ENCODE results near the gene COPS6.

Gene COPS6

GRCh38 chr7:100088621-100089457, at the start of gene COPS6:
TSS of gene COPS6 (plus strand) at chr7:100088969. CDS start at chr7:100088991, 22 bp downstream.
- DNase-seq (ENCODE audit: low read depth) = no peak

- no peak for DNase-seq (ENCODE audit: low read depth)
Measured at GRCh38 chr7:100040575-100040974, 48.2 kb upstream of the COPS6 start.

DNA sequence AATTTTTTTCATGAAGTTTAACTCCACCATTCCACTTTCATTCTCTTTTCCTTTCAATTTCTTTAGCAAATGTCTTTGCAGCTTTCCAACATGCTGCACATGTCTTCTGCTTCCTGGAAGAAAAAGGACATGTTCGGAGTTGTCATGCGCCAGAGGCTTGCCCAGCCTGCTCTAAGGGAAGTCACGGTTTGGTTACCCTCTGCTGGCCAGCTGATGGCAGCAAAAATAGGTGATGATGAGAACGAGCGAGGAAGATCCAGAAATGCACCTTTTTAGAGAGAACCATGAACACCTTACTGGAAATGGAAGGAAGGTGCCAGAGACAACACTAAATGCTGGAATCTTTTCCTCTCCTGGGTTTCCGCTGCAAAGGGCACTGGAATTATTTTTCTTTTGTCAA, 44.1 kb upstream of the COPS6 start:
- DNase-seq (ENCODE audit: low read depth) = no peak

DNA sequence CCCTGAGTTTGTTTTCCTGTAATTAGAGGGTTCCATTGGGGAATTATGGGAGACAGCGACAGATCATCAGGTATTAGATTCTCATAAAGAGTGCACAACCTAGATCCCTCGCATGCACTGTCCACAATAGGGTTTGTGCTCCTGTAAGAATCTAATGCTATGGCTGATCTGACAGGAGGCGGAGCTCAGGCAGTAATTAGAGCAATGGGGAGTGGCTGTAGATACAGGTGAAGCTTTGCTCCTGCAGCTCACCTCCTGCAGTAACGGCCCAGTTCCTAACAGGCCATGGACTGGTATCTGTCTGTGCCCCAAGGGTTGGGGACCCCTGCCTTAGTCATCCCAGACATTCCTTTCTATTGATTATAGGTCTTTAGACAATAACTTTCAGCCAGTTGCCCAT, 40.1 kb upstream of the COPS6 start:
- no peak for DNase-seq (ENCODE audit: low read depth)

GRCh38 chr7:100049441-100050291, 39.1 kb upstream of the COPS6 start, which contains the start of gene ZSCAN21:
TSS of gene ZSCAN21 (plus strand) at chr7:100049774. CDS start at chr7:100057007, 7,233 bp downstream.
- DNase-seq (ENCODE audit: low read depth) = peak; percentile 42

DNA sequence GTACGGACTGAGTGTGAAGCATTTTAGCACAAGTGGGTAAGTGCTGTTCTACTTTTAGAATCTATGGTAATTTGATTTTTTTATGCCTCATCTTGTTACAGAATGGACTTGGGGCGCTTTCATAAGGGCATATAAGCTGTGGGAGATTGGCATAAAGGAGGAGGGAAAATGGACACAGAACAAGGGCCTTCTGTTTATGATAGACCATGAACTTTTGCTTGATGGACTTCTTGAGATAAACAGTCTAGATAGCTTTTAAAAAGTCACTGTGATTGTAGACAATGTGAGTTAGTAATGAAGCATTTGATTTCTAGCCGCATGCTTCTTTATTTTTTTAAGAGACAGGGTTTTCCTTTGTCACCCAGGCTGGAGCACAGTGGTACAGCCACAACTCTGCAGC, 37.2 kb upstream of the COPS6 start:
- no peak for DNase-seq (ENCODE audit: low read depth)

GRCh38 chr7:100053215-100053614, 35.6 kb upstream of the COPS6 start:
- no peak for DNase-seq (ENCODE audit: low read depth)

GRCh38 chr7:100057006-100057405, 31.8 kb upstream of the COPS6 start:
- no peak for DNase-seq (ENCODE audit: low read depth)

DNA sequence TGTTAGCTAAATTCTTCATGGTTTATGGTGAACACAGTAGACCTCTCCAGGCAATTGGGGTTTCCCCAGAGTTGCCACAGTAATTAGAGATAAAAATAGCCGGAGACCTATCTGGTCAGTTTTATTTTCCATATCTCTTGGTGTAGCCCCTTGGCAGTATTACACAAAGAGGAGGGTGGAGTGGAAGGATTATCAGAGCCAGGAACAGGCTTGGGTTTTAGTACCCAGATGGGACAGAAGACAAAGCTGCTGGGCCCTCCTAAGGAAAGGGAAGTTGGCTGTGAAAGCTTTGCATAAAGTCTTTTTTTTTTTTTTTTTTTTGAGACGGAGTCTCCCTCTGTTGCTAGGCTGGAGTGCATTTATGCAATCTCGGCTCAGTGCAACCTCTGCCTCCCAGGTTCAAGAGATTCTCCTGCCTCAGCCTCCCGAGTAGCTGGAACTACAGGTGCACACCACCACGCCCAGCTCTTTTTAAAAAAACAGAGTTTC, 29.5 kb upstream of the COPS6 start:
- DNase-seq (ENCODE audit: low read depth) = no peak

- DNase-seq (ENCODE audit: low read depth) = no peak
Measured at GRCh38 chr7:100061518-100062193, 27.1 kb upstream of the COPS6 start.

- DNase-seq (ENCODE audit: low read depth) = no peak
Measured at GRCh38 chr7:100063376-100063775, 25.4 kb upstream of the COPS6 start.

- no peak for DNase-seq (ENCODE audit: low read depth)
Measured at GRCh38 chr7:100064162-100064561, 24.6 kb upstream of the COPS6 start.

GRCh38 chr7:100065452-100066186, 23.1 kb upstream of the COPS6 start:
- peak; percentile 78 for DNase-seq (ENCODE audit: low read depth)

DNA sequence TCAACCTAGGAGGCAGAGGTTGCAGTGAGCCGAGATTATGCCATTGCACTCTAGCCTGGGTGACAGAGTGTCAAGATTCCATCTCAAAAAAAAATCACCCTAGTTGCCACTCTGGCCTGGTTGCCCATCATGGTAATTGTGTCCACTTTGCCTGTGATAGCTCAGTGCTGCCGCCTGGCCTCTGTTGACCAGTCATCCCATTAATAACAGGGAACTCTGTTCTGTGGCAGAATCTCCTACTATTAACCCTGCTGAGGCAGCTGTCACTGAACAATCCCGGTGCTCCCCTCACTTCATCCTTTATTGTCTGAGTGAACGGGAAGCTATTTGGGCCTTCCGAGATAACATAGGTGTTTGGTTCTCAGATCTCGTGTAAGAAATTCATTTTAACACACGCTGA, 21.8 kb upstream of the COPS6 start:
- DNase-seq (ENCODE audit: low read depth) = no peak

DNA sequence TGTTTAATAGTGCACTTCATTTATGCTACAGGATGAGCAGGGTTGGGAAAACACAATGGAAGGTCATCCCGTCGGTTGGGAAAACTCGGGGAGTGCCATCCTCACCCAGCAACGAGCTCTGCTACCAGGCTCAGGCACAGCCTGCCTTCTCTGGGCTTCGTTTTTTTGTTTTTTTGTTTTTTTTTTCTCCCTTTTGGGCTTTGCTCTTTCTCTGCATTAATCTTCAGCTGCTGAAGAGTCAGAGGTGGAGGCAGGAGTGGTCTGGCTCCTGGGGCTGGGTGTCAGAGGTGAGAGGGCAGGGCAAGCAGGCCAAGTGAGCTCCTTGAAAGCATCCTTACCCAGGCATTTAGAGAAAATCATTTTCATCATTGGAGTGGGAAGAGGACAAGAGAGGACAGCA, 18.8 kb upstream of the COPS6 start:
- no peak for DNase-seq (ENCODE audit: low read depth)

- no peak for DNase-seq (ENCODE audit: low read depth)
Measured at GRCh38 chr7:100071018-100071723, 17.6 kb upstream of the COPS6 start.

DNA sequence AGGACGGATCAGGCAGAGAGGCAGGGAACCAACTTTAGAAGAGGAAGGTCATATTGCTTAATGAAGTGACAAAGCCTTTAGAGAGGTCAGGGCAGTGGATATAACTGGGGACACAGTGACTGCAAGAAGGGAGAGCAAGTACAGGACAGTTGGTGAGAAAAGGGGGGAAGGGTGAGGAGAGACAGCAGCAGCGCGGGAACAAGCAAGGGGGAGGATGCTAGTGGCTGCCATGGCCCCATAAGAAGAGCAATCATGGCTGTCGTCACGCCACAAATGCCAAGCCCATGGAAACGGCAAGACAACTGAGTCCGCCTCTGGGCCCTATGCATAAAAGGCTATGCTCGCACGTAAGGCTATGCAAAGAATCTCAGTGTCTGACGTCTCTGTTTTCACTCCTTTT, 16.3 kb upstream of the COPS6 start:
- DNase-seq (ENCODE audit: low read depth) = no peak

- DNase-seq (ENCODE audit: low read depth) = no peak
Measured at GRCh38 chr7:100074841-100075240, 13.9 kb upstream of the COPS6 start.

DNA sequence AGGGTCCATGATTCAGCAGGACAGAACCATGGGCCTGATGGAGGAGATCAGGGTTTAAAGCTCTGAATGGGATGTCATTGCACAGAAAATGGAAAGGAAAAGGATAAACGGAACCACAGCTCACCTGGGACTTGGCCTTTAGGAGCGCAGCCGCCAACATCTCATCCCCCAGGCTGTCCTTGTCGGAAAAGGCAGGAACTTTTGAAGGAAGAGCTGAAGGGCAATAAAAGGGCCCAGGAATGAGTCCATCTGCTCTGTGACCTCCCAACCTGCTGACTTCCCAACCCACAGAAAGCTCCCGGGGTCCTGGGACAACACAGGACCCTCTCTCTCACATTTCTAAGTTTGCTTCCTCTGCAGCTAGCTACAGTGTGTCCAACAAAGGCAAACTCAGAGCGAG, 13.4 kb upstream of the COPS6 start:
- DNase-seq (ENCODE audit: low read depth) = no peak

DNA sequence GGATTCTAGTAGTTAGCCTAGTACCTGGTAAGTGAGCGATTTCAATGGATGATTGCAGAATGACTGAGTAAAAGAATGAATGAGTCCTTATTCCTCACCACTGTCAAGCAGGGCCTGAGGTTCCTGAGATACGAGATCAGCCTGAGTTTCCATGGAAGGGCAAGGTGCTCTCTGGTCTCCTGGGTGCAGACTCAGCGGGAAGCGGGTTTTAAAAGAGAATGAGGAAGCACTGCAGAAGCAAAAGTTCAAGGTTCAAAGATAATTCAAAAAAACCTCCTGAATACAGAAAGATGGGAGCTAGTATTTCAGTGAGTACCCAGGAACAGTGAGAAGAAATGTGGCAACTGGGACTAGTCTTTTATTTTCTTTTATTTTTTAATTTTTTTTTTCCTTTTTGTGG, 11.6 kb upstream of the COPS6 start:
- no peak for DNase-seq (ENCODE audit: low read depth)

DNA sequence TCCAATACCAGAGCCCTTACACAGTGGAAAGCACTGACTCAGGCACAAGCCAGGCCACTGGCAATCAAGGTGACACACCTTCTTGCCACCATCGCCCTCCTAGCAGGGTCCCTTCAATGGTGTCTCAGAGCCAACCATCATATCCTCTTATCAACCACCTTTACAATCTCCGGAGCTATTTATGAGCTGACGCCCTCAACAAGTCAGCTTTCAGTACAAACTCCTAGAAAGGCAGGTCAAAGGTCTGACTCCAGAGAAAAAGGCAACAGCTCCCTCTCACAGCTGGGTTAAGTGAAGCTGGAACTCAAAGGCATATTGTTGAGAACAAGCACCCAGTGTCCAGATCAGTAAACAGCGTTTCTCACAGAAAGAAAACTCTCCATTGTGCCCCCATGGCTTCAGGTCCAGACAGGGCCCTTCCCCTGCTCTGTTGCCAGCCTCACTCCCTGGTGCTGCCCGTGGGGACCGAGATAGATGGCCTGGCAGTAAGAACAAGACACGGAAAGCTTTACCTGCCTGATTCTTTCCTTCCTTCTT, 9.7 kb upstream of the COPS6 start:
- DNase-seq (ENCODE audit: low read depth) = no peak
